GM10847 (cell line): ENCODE measurements around the gene CDH13.

Source experiments
- POLR2A ChIP-seq: IDR thresholded peaks from 2 replicates; pipeline ENCODE4 v1.6.1; 2011; ENCODE audit not compliant: insufficient read length; ENCODE audit errors: extremely low read depth

The CDH13 gene

DNA sequence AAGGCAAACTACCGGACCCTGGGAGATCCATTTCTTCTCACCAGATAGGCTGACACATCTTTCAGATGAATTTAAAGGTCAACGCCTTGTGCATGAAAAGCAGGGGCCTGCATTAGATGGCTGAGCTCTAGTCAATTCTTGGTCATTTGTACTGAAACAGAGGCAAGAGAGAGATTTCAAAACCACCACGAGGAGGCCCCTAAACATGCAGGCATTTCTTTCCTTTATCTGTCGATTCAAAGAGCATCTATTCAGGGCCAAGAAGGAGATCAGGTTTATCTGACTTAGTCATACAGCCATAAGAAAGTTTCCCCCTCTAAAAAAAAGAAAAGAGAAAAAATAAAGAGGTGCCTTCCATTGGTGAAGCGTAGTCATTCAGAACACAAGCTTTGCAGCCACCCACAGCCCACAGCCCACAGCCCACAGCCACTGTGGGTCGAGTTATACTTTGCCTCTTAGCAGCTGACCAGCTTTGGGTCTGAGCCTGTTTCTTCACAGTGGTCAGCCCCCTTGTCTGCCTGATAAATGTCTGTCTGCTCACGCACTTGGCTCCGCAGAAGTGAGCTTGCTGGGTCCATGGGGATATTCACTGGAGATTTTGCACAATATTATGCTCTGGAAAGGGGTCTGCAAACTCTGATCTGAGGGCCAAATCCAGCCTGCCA is 207.5 kb downstream of the CDH13 start:
- no peak for TF ChIP-seq POLR2A

DNA sequence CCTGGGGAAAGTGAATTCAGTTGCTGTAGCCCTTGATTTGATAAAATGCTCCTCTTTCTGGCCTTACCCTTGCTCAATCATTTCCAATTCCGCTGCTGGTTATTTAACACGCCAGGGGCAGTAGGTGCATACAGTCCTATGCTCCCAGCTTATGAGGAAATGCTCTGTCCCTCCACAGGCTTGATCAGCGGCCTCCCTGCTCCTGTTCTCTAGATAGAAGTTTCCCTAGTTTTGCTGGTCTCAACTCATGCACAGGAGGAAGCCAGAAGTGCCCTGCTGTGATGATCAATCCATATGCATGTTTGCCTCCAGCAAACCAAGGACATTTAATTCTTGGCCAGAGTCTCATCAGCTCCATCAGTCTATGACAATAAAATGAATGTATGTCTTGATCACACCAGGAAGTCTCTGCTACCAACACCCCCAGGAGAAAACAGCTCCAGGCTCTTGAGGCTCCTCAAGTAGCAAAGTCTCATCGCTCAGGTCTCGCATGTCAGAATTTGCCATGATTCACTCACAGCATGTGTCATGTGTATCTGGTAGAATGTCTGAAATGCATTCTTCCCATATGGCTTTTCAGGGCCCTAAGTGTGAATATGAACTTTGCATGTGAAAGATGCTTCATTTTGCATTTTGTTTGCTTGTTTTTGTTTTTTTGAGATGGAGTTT is 208.9 kb downstream of the CDH13 start:
- no peak for TF ChIP-seq POLR2A

GRCh38 chr16:82841108-82841507 is 214.3 kb downstream of the CDH13 start:
- no peak for TF ChIP-seq POLR2A

DNA sequence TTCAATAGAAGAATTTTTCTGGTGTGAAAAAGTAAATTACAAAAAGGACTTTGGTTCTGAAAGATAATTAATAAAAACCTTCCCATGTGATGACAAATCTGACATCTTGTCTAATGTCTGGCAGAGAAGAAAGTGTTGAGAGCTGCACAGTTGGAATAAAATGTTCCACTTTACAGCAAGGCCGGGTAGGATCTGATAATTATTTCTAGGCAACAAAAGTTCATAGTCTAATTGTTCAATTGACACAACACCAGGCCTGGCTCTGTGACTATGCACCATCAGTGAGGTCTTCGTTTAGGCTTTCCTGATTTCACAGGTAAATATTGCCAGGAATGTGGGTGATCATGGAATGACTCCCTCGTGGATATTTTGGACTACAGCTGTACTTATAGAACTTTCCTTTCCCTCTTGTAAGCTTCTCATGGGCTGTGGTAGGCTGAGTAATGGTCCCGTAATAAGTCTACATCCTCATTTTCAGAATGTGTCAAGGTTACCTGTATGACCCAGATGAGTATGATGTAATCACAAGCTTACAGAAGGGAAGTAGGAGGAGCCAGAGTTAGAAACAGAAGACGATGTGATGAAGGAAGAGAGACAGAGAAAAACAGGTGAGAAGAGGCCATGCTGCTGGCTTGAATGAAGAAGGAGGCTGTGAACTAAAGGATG is 217.0 kb downstream of the CDH13 start:
- no peak for TF ChIP-seq POLR2A

GRCh38 chr16:82845116-82845515 is 218.3 kb downstream of the CDH13 start:
- TF ChIP-seq POLR2A: no peak

DNA sequence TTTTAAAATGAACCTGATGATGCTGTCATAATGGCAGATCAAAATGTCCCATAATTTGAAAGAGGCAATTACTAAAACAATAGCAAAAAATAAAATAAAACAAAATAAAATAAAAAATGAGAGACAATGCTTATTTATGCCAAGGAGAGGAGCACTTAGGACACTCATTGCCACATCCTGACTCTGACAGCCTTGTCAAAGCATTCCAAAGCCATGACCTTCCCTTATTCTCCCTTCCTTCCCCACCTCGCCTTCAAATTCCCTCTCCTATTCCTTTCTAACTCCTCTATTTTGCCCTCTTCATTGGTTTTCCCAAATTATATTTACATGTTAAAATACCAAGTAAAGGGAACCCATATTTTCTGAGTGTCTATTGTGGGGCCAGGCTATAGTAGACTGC is 220.0 kb downstream of the CDH13 start:
- no peak for TF ChIP-seq POLR2A

DNA sequence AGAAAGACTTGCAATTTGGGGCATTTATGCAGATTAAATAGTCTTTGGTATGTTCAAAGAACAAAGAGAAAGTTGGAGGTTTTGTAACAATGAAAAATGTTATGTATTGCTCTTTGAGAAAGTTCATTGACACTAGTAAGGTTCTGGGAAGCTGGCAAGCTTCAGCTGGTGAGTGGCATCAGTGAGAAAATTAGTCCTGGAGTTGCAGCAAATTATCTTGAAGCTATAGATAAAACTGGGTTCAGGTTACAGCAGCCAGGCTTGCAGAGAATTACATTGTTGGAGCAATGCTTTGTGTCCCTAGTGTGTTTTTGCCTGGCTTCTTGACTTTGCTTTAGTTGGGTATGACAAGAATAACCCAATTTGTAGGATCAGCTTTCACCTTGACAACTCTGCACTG is 221.2 kb downstream of the CDH13 start:
- no peak for TF ChIP-seq POLR2A

DNA sequence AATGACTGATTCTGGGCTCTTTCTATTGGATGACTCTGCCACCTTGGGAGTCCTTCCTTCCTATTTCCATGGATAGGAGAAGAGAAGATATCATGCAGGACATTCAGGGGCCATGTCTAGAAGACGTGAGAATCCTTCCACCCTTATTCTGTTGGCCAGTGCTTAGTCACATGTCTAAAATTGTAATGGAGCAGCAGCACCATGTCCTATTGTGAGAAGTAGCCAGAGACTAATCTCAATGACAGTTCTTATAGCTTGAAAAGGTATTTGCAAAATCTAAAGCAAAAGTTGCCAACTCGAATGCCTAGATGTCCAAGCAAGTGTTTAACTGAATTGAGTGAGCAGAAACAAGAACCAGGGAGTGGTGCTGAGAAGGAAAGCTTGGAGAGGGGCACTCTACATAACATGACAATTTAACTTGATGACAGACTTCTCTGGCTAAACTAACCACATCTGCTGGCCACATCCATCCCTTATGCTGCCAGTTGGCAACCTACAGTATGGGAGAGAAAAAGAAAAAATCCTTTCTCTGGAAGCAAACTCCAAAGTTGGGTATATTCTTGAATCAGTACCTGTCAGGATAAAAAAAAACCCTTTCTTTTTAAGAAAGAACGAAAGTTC is 225.7 kb downstream of the CDH13 start:
- TF ChIP-seq POLR2A: no peak

DNA sequence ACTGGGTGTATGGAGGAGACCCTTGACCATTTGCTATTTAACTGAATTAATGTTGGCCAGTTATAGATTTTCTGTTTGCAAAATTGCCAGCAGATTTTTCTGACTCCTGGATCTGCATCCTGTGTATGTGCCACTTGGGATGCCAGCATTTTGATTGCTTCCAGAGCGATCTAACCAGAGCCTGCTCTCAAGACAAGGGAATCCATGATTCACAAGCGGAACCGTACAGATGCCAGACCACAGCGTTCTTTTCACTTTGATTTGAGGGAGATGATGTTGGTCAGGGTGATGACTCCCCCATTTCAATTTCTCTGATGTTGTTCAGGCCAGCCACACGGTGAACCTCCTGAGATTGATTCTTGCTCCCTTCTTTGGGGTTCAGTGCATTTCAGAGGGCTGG is 228.7 kb downstream of the CDH13 start:
- no peak for TF ChIP-seq POLR2A

DNA sequence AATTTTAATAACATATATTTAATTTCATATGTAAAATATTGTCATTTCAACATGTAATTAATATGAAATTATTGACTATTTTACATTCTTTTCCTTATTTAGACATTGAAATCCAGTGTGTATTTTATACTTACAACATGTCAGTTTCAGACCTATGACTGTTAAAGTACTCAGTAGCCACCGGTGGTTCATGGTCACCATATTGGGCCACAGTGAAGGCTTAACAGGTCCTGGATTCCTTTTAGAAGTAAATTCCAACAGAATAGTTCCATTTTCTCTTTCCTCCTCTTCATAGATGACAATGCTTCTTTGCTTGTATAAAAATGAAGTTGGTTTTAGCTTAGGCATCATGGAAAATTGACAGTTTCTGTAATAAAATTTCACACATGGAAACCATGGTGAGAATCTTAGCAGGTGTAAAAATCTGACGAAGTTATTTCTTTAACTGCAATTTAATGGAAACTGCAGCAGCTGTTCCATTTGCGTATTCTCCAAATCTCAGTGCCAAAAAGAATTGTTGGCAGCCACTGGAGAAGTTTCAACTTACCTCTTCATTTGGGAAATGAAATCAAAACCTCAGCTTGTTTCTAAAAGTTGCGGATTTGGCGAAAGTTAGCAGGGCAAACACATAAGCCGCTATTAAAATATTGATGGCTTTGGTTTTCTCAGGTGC is 231.1 kb downstream of the CDH13 start:
- TF ChIP-seq POLR2A: no peak

DNA sequence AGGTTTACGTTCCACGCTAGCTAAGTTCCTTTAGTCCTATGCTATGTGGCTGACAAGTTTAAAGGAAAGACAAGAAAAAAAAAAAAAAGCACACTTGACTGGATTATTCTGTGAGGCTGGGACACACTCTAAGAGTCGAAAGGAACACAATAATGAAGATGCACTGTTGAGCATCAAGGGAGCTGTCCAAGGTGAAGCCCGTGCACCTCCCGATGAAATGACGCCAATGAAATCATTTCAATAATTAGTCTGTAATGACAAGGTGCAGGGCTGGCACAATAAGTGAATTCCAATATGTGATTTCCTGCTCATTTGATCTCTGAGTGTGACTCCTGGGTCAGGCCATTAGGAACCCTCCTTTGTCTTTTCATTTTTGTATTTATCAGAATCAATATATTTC is 232.9 kb downstream of the CDH13 start:
- TF ChIP-seq POLR2A: no peak

DNA sequence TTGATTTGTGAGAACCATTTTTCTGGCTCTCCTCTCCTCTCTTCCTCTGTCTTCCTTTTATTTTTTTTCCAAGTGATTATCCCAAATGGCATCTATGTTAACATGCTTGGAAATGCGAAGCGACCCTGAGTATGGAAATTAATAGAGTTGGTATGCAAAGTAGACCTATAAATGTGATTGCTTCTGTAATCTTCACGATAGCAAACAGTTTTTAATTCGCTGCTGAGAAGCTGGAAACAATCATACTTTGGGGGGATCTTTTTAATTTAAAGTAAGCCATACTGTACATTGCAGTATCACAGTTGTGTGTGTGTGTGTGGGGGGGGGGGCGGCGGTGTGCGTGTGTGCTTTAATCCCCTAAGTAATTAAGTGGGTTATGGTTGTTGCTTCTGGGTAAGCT is 233.3 kb downstream of the CDH13 start:
- TF ChIP-seq POLR2A: no peak

DNA sequence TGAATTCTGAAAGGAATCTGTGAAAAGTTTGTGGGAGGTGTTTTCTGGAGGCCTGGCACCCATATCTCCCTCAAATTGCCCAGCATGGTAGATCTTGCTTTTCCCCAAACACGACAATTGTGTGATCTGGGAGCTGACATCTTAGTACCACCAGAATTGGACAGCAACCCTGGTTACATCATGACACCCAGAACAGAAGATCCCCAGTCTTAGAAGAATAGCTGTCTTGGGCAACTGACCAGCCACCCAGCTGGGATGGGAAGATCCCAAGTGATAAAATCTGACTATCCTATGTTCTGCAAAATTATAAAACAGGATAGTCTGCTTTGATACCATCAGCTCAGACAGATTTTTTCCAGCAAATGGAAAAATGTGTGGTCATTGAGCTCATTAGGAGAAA is 235.3 kb downstream of the CDH13 start:
- TF ChIP-seq POLR2A: no peak

GRCh38 chr16:82864332-82865040 is 237.7 kb downstream of the CDH13 start:
- TF ChIP-seq POLR2A: no peak

DNA sequence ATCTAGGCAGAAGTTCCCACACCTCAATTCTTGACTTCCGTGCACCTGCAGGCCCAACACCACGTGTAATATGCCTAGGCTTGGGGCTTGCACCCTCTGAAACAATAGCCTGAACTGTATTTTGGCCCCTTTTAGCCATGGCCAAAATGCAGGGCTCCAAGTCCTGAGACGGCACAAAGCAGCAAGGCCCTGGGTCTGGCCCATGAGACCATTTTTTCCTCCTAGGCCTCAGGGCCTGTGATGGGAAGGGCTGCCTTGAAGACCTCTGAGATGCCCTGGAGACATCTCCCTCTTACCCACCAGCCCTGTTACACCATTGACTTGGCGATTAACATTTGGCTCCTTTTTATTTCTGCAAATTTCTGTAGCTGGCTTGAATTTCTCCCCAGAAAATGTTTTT is 238.6 kb downstream of the CDH13 start:
- TF ChIP-seq POLR2A: no peak
